ENCODE measurements around the gene ELL. TPM values are rescaled to one million over a fixed set of nuclear protein-coding genes. Genes with fewer than 3 reads are reported as not detected.
A peak's percentile ranks its signal among the peaks of the same experiment; 100 is the strongest.

Gene ELL
- total and polyA plus RNA-seq, 7 donors: 6.2 to 20.2 (median 11.5) TPM

DNA sequence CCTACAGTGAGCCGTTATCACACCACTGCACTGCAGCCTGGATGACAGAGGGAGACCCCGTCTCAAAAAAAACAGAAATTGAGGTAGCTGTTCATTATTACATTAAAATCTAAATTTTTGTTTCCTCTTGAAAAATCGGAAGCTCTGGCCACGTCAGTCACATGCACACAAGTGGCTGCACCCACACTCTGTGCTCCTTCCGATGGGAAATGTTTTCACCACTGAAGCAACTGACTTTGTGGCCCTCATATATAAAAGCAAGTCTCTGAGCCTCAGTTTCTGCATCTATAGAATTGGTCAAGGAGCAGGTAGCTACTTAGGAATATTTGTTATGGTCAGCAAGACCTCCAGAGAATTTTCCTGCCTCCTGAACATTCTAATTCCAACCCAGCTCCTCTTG is 128.9 kb downstream of the ELL start:
- peaks cover 0 to 5% (median 0%) of the 10 kb centered on the region in 4 donors for H3K9me3 ChIP-seq
- whole genome bisulfite sequencing, 2 donors: 56 to 76% methylated on average over 5 of the region's 5 CpGs

More for the DNA sequence above, 128.9 kb downstream of the ELL start:
- H3K36me3 ChIP-seq: no peaks in the 10 kb centered on the region
- H3K4me3 ChIP-seq: no peak overlapping the region
- H3K27ac ChIP-seq: peak overlapping the region in 3 of 4 donors; percentile 12 to 45 (median 16)
- intact Hi-C loops (cut with DNase I): no loop called here
- H3K27me3 ChIP-seq: peaks cover 10 to 20% (median 19%) of the 10 kb centered on the region in 3 donors
- no peak for TF ChIP-seq POLR2A (IDR thresholded peaks at IDR 0.05)
- TF ChIP-seq, protein P1, sequence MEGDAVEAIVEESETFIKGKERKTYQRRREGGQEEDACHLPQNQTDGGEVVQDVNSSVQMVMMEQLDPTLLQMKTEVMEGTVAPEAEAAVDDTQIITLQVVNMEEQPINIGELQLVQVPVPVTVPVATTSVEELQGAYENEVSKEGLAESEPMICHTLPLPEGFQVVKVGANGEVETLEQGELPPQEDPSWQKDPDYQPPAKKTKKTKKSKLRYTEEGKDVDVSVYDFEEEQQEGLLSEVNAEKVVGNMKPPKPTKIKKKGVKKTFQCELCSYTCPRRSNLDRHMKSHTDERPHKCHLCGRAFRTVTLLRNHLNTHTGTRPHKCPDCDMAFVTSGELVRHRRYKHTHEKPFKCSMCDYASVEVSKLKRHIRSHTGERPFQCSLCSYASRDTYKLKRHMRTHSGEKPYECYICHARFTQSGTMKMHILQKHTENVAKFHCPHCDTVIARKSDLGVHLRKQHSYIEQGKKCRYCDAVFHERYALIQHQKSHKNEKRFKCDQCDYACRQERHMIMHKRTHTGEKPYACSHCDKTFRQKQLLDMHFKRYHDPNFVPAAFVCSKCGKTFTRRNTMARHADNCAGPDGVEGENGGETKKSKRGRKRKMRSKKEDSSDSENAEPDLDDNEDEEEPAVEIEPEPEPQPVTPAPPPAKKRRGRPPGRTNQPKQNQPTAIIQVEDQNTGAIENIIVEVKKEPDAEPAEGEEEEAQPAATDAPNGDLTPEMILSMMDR (IDR thresholded peaks at IDR 0.05): no peak
- no peak for TF ChIP-seq POLR2AphosphoS5 (IDR thresholded peaks at IDR 0.05)
- TF ChIP-seq EP300 (IDR thresholded peaks at IDR 0.05): no peak
- DNase-seq: no peak
- peaks cover 0 to 17% (median 8%) of the 10 kb centered on the region in 4 donors for H3K4me1 ChIP-seq

Other genes starting within 250 kb of the ELL start
- gene IQCN, start 247.6 kb downstream of the ELL start, total RNA-seq: 1 to 10 TPM; 1.4 to 5.8 (median 2.9) TPM
- gene IQCN, start 247.6 kb downstream of the ELL start, polyA plus RNA-seq: 1 to 10 TPM; 1.2 to 4.4 (median 3.4) TPM
- gene JUND, start 240.4 kb downstream of the ELL start, total RNA-seq: 100 to 1,000 TPM; 163 to 369 (median 230) TPM
- gene JUND, start 240.4 kb downstream of the ELL start, polyA plus RNA-seq: 100 to 1,000 TPM; 179 to 221 (median 180) TPM
- 100 to 1,000 TPM in 3 of 4 donors, 10 to 100 TPM in 1; 89.1 to 144 (median 119) TPM for gene LSM4, start 199.0 kb downstream of the ELL start, total RNA-seq
- gene LSM4, start 199.0 kb downstream of the ELL start, polyA plus RNA-seq: 100 to 1,000 TPM; 214 to 285 (median 256) TPM
- 10 to 100 TPM; 15.0 to 26.0 (median 16.6) TPM for gene PGPEP1, start 181.5 kb downstream of the ELL start, total RNA-seq
- 10 to 100 TPM; 14.4 to 36.9 (median 31.7) TPM for gene PGPEP1, start 181.5 kb downstream of the ELL start, polyA plus RNA-seq
- 1 to 10 TPM; 1.1 to 7.9 (median 3.9) TPM for gene GDF15, start 135.9 kb downstream of the ELL start, total RNA-seq
- 10 to 100 TPM in 2 of 3 donors, 1 to 10 TPM in 1; 7.2 to 79.7 (median 24.5) TPM for gene GDF15, start 135.9 kb downstream of the ELL start, polyA plus RNA-seq
- 10 to 100 TPM in 1 of 4 donors, 1 to 10 TPM in 3; 2.2 to 13.3 (median 9.0) TPM for gene LRRC25, start 124.4 kb downstream of the ELL start, total RNA-seq
- 10 to 100 TPM in 1 of 3 donors, 1 to 10 TPM in 2; 4.2 to 10.9 (median 6.0) TPM for gene LRRC25, start 124.4 kb downstream of the ELL start, polyA plus RNA-seq
- gene SSBP4, start 102.7 kb downstream of the ELL start, total RNA-seq: 10 to 100 TPM; 52.4 to 71.4 (median 58.0) TPM
- gene SSBP4, start 102.7 kb downstream of the ELL start, polyA plus RNA-seq: 10 to 100 TPM; 13.9 to 51.4 (median 32.4) TPM
- 10 to 100 TPM in 3 of 4 donors, 1 to 10 TPM in 1; 9.1 to 12.8 (median 11.5) TPM for gene ISYNA1, start 83.9 kb downstream of the ELL start, total RNA-seq
- gene ISYNA1, start 83.9 kb downstream of the ELL start, polyA plus RNA-seq: 10 to 100 TPM in 1 of 3 donors, 1 to 10 TPM in 2; 3.7 to 18.7 (median 4.2) TPM
- 100 to 1,000 TPM; 366 to 456 (median 403) TPM for gene FKBP8, start 21.5 kb upstream of the ELL start, total RNA-seq
- 100 to 1,000 TPM; 200 to 234 (median 232) TPM for gene FKBP8, start 21.5 kb upstream of the ELL start, polyA plus RNA-seq
- gene KXD1, start 35.8 kb upstream of the ELL start, total RNA-seq: 100 to 1,000 TPM; 107 to 122 (median 120) TPM
- 100 to 1,000 TPM in 1 of 3 donors, 10 to 100 TPM in 2; 84.9 to 118 (median 93.2) TPM for gene KXD1, start 35.8 kb upstream of the ELL start, polyA plus RNA-seq
- gene UBA52, start 49.8 kb upstream of the ELL start, total RNA-seq: 1,000 to 10,000 TPM in 1 of 4 donors, 100 to 1,000 TPM in 3; 450 to 1,088 (median 720) TPM
- 1,000 to 10,000 TPM; 1,029 to 1,720 (median 1,156) TPM for gene UBA52, start 49.8 kb upstream of the ELL start, polyA plus RNA-seq
- 100 to 1,000 TPM in 1 of 4 donors, 10 to 100 TPM in 3; 70.3 to 101 (median 85.6) TPM for gene REX1BD, start 66.7 kb upstream of the ELL start, total RNA-seq
- 10 to 100 TPM; 40.5 to 79.1 (median 63.1) TPM for gene REX1BD, start 66.7 kb upstream of the ELL start, polyA plus RNA-seq
- 10 to 100 TPM in 2 of 4 donors, 1 to 10 TPM in 1, under 1 TPM in 1; 0.82 to 28.8 (median 17.0) TPM for gene CRLF1, start 84.7 kb upstream of the ELL start, total RNA-seq
- 1 to 10 TPM in 1 of 3 donors, under 1 TPM in 1, not detected in 1; 0.60 to 6.8 TPM for gene CRLF1, start 84.7 kb upstream of the ELL start, polyA plus RNA-seq
- 1 to 10 TPM in 3 of 4 donors, under 1 TPM in 1; 0.82 to 6.4 (median 4.1) TPM for gene TMEM59L, start 90.8 kb upstream of the ELL start, total RNA-seq
- gene TMEM59L, start 90.8 kb upstream of the ELL start, polyA plus RNA-seq: 1 to 10 TPM in 1 of 3 donors, not detected in 2; 5.0 TPM
- 1 to 10 TPM; 3.8 to 8.3 (median 5.9) TPM for gene KLHL26, start 115.0 kb upstream of the ELL start, total RNA-seq
- 1 to 10 TPM; 1.6 to 4.8 (median 1.8) TPM for gene KLHL26, start 115.0 kb upstream of the ELL start, polyA plus RNA-seq
- 1 to 10 TPM; 2.5 to 7.2 (median 4.6) TPM for gene CRTC1, start 161.6 kb upstream of the ELL start, total RNA-seq
- gene CRTC1, start 161.6 kb upstream of the ELL start, polyA plus RNA-seq: 1 to 10 TPM; 2.8 to 8.9 (median 3.6) TPM

Measured in sigmoid colon (tissue), 7 donors.